WTC11 (cell line): ENCODE results near the gene RPUSD3. TPM values are rescaled to one million over a fixed set of nuclear protein-coding genes. Genes with fewer than 3 reads are reported as not detected.

Experiments used
- ATAC-seq: fragments of 200-7000 bp; cut with Tn5 transposase; 2 replicates; pipeline ENCODE4 v1.10.0; 2021; ENCODE audit warnings: mild to moderate bottlenecking, moderate library complexity
- CTCF ChIA-PET: fragments of 300-600 bp; sonication (Branson Sonifier 250); formaldehyde crosslinking; loops from one replicate; lab custom pipeline; 2021; ENCODE audit warnings: antibody characterized with exemption; lab: Charles Lee
- POLR2A ChIA-PET: fragments of 350-600 bp; sonication (Branson Sonifier 250); formaldehyde crosslinking; loops from one replicate; lab custom pipeline; 2021; ENCODE audit warnings: antibody characterized with exemption; lab: Charles Lee
- DNase-seq: peaks from one replicate; pipeline ENCODE4 v3.0.0; 2021; ENCODE audit warnings: low spot score
- H3K27ac Mint-ChIP-seq: 2 replicates; pipeline ENCODE4 v1.8.0; 2021; ENCODE audit warnings: mixed read lengths
- H3K27me3 Mint-ChIP-seq: 2 replicates; pipeline ENCODE4 v1.8.0; 2021; ENCODE audit warnings: low read depth, mild to moderate bottlenecking, moderate library complexity, mixed read lengths
- H3K36me3 Mint-ChIP-seq: 2 replicates; pipeline ENCODE4 v1.8.0; 2021; ENCODE audit warnings: mixed read lengths
- H3K4me1 Mint-ChIP-seq: 2 replicates; pipeline ENCODE4 v1.8.0; 2022; ENCODE audit warnings: mixed read lengths
- H3K4me3 Mint-ChIP-seq: 2 replicates; pipeline ENCODE4 v1.8.0; 2021; ENCODE audit warnings: mild to moderate bottlenecking, moderate library complexity, mixed read lengths
- H3K9me3 Mint-ChIP-seq: 2 replicates; pipeline ENCODE4 v1.8.0; 2021; ENCODE audit warnings: mixed read lengths
- CBFB ChIP-seq: sonication (generic); formaldehyde crosslinking; IDR thresholded peaks from 2 replicates; pipeline ENCODE4 v1.8.1; 2022; ENCODE audit warnings: mild to moderate bottlenecking, low read depth, missing genetic modification reagents
- CREB1 ChIP-seq: sonication (generic); formaldehyde crosslinking; IDR thresholded peaks from 2 replicates; pipeline ENCODE4 v1.8.0; 2023; ENCODE audit warnings: mild to moderate bottlenecking, missing genetic modification reagents
- FOXK1 ChIP-seq: sonication (generic); formaldehyde crosslinking; IDR thresholded peaks from 2 replicates; pipeline ENCODE4 v1.8.0; 2022; ENCODE audit warnings: mild to moderate bottlenecking, moderate library complexity, missing genetic modification reagents
- HMGA2 ChIP-seq: fragments of 250-450 bp; sonication (Bioruptor Pico); IDR thresholded peaks from 2 replicates; pipeline ENCODE4 v1.4.0; 2021; ENCODE audit warnings: mild to moderate bottlenecking, moderate library complexity
- IRF1 ChIP-seq: sonication (generic); formaldehyde crosslinking; IDR thresholded peaks from 2 replicates; pipeline ENCODE4 v1.8.0; 2023; ENCODE audit warnings: missing genetic modification reagents
- JUN ChIP-seq: sonication (generic); formaldehyde crosslinking; IDR thresholded peaks from 2 replicates; pipeline ENCODE4 v1.8.0; 2023; ENCODE audit warnings: mild to moderate bottlenecking, missing genetic modification reagents
- MXD4 ChIP-seq: fragments of 250-450 bp; sonication (Bioruptor Pico); IDR thresholded peaks from 2 replicates; pipeline ENCODE4 v1.8.0; 2021; ENCODE audit warnings: mild to moderate bottlenecking, moderate library complexity, borderline replicate concordance
- MYBL2 ChIP-seq: sonication (generic); formaldehyde crosslinking; IDR thresholded peaks from 2 replicates; pipeline ENCODE4 v1.8.1; 2023; ENCODE audit warnings: mild to moderate bottlenecking, moderate library complexity, missing genetic modification reagents
- NFATC4 ChIP-seq: fragments of 250-450 bp; sonication (Bioruptor Pico); IDR thresholded peaks from 2 replicates; pipeline ENCODE4 v1.9.0; 2021; ENCODE audit warnings: mild to moderate bottlenecking
- NR3C1 ChIP-seq: sonication (generic); formaldehyde crosslinking; conservative IDR thresholded peaks from 2 replicates; pipeline ENCODE4 v1.8.1; 2023; ENCODE audit warnings: low read depth, mild to moderate bottlenecking, missing genetic modification reagents
- RELA ChIP-seq: sonication (generic); formaldehyde crosslinking; IDR thresholded peaks from 2 replicates; pipeline ENCODE4 v1.8.1; 2022; ENCODE audit warnings: missing genetic modification reagents, mild to moderate bottlenecking, borderline replicate concordance
- SOX15 ChIP-seq: fragments of 250-450 bp; sonication (Bioruptor Pico); IDR thresholded peaks from 2 replicates; pipeline ENCODE4 v1.9.0; 2021; ENCODE audit warnings: mild to moderate bottlenecking
- TEAD4 ChIP-seq: sonication (generic); formaldehyde crosslinking; IDR thresholded peaks from 2 replicates; pipeline ENCODE4 v1.8.0; 2022; ENCODE audit warnings: mild to moderate bottlenecking, missing genetic modification reagents
- ZNF121 ChIP-seq: sonication (generic); formaldehyde crosslinking; IDR thresholded peaks from 2 replicates; pipeline ENCODE4 v1.8.0; 2023; ENCODE audit warnings: missing genetic modification reagents
- ZNF416 ChIP-seq: fragments of 250-450 bp; sonication (Bioruptor Pico); IDR thresholded peaks from 2 replicates; pipeline ENCODE4 v1.9.0; 2021; ENCODE audit warnings: mild to moderate bottlenecking, inconsistent platforms
- ZNF423 ChIP-seq: fragments of 250-450 bp; sonication (Bioruptor Pico); IDR thresholded peaks from 2 replicates; pipeline ENCODE4 v2.1.2; 2022; ENCODE audit warnings: mild to moderate bottlenecking, moderate library complexity
- ZNF671 ChIP-seq: fragments of 250-450 bp; sonication (Bioruptor Pico); IDR thresholded peaks from 2 replicates; pipeline ENCODE4 v1.8.0; 2021; ENCODE audit warnings: mild to moderate bottlenecking
- total RNA-seq: library from RNA; stranded (reverse); gene quantifications from 3 replicates; pipeline ENCODE4 v1.2.3, GENCODE V29; 2021
- TF ChIP-seq, protein P1 (sequence below): sonication (generic); formaldehyde crosslinking; IDR thresholded peaks from 2 replicates; pipeline ENCODE4 v1.8.0; 2023; ENCODE audit warnings: mild to moderate bottlenecking, missing genetic modification reagents
- TF ChIP-seq, protein P2 (sequence below): fragments of 200-600 bp; IDR thresholded peaks from 2 replicates; pipeline ENCODE4 v1.8.0; 2022; ENCODE audit warnings: antibody characterized with exemption
- TF ChIP-seq, protein P3 (sequence below): sonication (generic); formaldehyde crosslinking; IDR thresholded peaks from 2 replicates; pipeline ENCODE4 v1.8.1; 2022; ENCODE audit warnings: low read depth, mild to moderate bottlenecking, moderate library complexity, missing genetic modification reagents, borderline replicate concordance
- TF ChIP-seq, protein P4 (sequence below): sonication (generic); formaldehyde crosslinking; IDR thresholded peaks from 2 replicates; pipeline ENCODE4 v1.8.1; 2023; ENCODE audit warnings: mild to moderate bottlenecking, missing genetic modification reagents
- TF ChIP-seq, protein P5 (sequence below): sonication (generic); formaldehyde crosslinking; IDR thresholded peaks from 2 replicates; pipeline ENCODE4 v1.8.1; 2023; ENCODE audit warnings: mild to moderate bottlenecking, moderate library complexity, missing genetic modification reagents

Gene RPUSD3
- total RNA-seq, 1 experiment from 2014 or later: 95.5 TPM

DNA sequence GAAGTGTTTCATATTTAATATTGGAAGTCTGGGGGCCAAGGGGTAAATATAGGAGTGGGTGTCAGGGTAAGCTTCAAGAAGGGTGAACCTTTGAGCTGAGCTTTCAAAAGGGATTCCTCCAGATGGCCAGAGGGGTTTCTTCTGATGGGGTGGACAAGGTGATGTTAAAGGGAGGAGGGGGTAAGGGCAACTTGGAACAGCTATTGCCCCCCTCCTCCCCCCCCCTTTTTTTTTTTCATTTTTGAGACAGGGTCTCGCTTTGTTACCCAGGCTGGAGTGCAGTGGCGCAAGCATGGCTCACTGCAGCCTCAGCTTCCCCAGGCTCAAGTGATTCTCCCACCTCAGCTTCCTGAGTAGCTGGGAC is 35.8 kb downstream of the RPUSD3 start (continued):
- TF ChIP-seq CREB1: no peak
- TF ChIP-seq ZNF121 (CRISPR knock-in tag): no peak
- TF ChIP-seq, protein P1, sequence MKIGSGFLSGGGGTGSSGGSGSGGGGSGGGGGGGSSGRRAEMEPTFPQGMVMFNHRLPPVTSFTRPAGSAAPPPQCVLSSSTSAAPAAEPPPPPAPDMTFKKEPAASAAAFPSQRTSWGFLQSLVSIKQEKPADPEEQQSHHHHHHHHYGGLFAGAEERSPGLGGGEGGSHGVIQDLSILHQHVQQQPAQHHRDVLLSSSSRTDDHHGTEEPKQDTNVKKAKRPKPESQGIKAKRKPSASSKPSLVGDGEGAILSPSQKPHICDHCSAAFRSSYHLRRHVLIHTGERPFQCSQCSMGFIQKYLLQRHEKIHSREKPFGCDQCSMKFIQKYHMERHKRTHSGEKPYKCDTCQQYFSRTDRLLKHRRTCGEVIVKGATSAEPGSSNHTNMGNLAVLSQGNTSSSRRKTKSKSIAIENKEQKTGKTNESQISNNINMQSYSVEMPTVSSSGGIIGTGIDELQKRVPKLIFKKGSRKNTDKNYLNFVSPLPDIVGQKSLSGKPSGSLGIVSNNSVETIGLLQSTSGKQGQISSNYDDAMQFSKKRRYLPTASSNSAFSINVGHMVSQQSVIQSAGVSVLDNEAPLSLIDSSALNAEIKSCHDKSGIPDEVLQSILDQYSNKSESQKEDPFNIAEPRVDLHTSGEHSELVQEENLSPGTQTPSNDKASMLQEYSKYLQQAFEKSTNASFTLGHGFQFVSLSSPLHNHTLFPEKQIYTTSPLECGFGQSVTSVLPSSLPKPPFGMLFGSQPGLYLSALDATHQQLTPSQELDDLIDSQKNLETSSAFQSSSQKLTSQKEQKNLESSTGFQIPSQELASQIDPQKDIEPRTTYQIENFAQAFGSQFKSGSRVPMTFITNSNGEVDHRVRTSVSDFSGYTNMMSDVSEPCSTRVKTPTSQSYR (CRISPR knock-in tag): no peak
- no peak for TF ChIP-seq JUN (CRISPR knock-in tag)
- TF ChIP-seq, protein P2, sequence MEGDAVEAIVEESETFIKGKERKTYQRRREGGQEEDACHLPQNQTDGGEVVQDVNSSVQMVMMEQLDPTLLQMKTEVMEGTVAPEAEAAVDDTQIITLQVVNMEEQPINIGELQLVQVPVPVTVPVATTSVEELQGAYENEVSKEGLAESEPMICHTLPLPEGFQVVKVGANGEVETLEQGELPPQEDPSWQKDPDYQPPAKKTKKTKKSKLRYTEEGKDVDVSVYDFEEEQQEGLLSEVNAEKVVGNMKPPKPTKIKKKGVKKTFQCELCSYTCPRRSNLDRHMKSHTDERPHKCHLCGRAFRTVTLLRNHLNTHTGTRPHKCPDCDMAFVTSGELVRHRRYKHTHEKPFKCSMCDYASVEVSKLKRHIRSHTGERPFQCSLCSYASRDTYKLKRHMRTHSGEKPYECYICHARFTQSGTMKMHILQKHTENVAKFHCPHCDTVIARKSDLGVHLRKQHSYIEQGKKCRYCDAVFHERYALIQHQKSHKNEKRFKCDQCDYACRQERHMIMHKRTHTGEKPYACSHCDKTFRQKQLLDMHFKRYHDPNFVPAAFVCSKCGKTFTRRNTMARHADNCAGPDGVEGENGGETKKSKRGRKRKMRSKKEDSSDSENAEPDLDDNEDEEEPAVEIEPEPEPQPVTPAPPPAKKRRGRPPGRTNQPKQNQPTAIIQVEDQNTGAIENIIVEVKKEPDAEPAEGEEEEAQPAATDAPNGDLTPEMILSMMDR: no peak
- TF ChIP-seq FOXK1 (CRISPR knock-in tag): no peak
- TF ChIP-seq, protein P3, sequence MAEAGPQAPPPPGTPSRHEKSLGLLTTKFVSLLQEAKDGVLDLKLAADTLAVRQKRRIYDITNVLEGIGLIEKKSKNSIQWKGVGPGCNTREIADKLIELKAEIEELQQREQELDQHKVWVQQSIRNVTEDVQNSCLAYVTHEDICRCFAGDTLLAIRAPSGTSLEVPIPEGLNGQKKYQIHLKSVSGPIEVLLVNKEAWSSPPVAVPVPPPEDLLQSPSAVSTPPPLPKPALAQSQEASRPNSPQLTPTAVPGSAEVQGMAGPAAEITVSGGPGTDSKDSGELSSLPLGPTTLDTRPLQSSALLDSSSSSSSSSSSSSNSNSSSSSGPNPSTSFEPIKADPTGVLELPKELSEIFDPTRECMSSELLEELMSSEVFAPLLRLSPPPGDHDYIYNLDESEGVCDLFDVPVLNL (CRISPR knock-in tag): no peak
- no peak for TF ChIP-seq NFATC4 (CRISPR knock-in tag)
- TF ChIP-seq, protein P4, sequence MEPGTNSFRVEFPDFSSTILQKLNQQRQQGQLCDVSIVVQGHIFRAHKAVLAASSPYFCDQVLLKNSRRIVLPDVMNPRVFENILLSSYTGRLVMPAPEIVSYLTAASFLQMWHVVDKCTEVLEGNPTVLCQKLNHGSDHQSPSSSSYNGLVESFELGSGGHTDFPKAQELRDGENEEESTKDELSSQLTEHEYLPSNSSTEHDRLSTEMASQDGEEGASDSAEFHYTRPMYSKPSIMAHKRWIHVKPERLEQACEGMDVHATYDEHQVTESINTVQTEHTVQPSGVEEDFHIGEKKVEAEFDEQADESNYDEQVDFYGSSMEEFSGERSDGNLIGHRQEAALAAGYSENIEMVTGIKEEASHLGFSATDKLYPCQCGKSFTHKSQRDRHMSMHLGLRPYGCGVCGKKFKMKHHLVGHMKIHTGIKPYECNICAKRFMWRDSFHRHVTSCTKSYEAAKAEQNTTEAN (CRISPR knock-in tag): no peak
- TF ChIP-seq TEAD4 (CRISPR knock-in tag): no peak
- TF ChIP-seq, all 79 proteins: peak for 0

- Mint-ChIP-seq H3K4me3 (no peak overlapping the region), H3K4me1 (peaks cover 23% of the 10 kb centered on the region), H3K27me3 (peaks cover 17% of the 10 kb centered on the region), H3K27ac (no peak overlapping the region), H3K36me3 (peaks cover 30% of the 10 kb centered on the region), H3K9me3 (no peaks in the 10 kb centered on the region)
- TF ChIP-seq MXD4 (CRISPR knock-in tag): no peak
- TF ChIP-seq RELA (CRISPR knock-in tag): no peak
- no peak for TF ChIP-seq FOXK1 (CRISPR knock-in tag)
- TF ChIP-seq TEAD4 (CRISPR knock-in tag): no peak
- no peak for ATAC-seq
- DNase-seq: no peak
- POLR2A ChIA-PET: interaction anchor here (1.8 kb wide), 1 partner anchor 14 kb away, joined by 6 read pairs; the partner anchor contains the start of genes ARPC4 and TADA3
- CTCF ChIA-PET: interaction anchor here (1.0 to 2.0 kb wide), 3 partner anchors 25 to 140 kb away, joined by 3 to 13 read pairs (median 5); no protein-coding TSS in a partner anchor
These were observed 36.9 kb downstream of the RPUSD3 start for GRCh38 chr3:9806688-9807589.

DNA sequence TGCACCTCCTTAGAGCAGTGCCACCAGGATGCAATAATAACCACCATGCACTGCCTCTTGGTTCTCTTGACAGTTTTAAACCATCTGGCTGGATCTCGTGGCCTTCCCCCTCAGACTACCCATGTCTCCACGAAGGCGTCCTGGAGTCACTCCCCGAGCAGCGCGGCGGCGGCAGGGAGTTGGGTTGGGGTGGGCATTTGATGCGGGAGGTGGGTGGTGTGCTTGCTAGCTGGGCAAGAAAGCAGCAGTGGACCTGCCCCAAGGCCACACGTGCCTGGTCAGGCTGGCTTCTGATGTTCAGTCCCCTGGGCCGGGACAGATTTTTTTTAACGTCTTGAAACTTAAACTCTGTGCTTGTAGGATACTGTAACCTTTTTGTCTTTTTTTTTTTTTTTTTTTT is 37.7 kb downstream of the RPUSD3 start:
- Mint-ChIP-seq H3K27me3 (peaks cover 9% of the 10 kb centered on the region), H3K36me3 (peaks cover 36% of the 10 kb centered on the region), H3K4me1 (peaks cover 20% of the 10 kb centered on the region), H3K9me3 (no peaks in the 10 kb centered on the region), H3K27ac (no peak overlapping the region), H3K4me3 (no peak overlapping the region)
- ChIA-PET CTCF (no interaction called here), POLR2A (no interaction called here)
- no peak for ATAC-seq
- no peak for DNase-seq
- no peak for TF ChIP-seq HMGA2 (CRISPR knock-in tag)
- TF ChIP-seq ZNF423 (CRISPR knock-in tag): no peak
- TF ChIP-seq MYBL2 (CRISPR knock-in tag): no peak
- TF ChIP-seq, protein P5, sequence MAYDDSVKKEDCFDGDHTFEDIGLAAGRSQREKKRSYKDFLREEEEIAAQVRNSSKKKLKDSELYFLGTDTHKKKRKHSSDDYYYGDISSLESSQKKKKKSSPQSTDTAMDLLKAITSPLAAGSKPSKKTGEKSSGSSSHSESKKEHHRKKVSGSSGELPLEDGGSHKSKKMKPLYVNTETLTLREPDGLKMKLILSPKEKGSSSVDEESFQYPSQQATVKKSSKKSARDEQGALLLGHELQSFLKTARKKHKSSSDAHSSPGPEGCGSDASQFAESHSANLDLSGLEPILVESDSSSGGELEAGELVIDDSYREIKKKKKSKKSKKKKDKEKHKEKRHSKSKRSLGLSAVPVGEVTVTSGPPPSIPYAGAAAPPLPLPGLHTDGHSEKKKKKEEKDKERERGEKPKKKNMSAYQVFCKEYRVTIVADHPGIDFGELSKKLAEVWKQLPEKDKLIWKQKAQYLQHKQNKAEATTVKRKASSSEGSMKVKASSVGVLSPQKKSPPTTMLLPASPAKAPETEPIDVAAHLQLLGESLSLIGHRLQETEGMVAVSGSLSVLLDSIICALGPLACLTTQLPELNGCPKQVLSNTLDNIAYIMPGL: no peak
- no peak for TF ChIP-seq FOXK1 (CRISPR knock-in tag)
- no peak for TF ChIP-seq CBFB (CRISPR knock-in tag)
- no peak for TF ChIP-seq NR3C1 (CRISPR knock-in tag)
- TF ChIP-seq ZNF671 (CRISPR knock-in tag): no peak
- TF ChIP-seq ZNF416 (CRISPR knock-in tag): no peak
- TF ChIP-seq SOX15 (CRISPR knock-in tag): no peak
- no peak for TF ChIP-seq IRF1 (CRISPR knock-in tag)
